Breast epithelium (tissue), 4 donors: Measurements from ENCODE around the gene ADAMTS2. TPM values are rescaled to one million over a fixed set of nuclear protein-coding genes. Genes with fewer than 3 reads are reported as not detected.

ENCODE experiments used
- DNase-seq, 2 donors: peaks; one replicate each; pipeline ENCODE4 v3.0.0-alpha.2; 2019; ENCODE audit warnings: low spot score in 2 of 2
- H3K27ac ChIP-seq, 2 donors: fragments of 200-600 bp; sonication (generic) in 1 of 2; one replicate each; pipeline ENCODE4 v1.5.1; 2016 to 2019; ENCODE audit warnings: mild to moderate bottlenecking in 1 of 2
- H3K27me3 ChIP-seq, 2 donors: fragments of 200-600 bp; sonication (generic) in 1 of 2; one replicate each; pipeline versions ENCODE4 v1.5.1 to v1.6.0; 2017 to 2019; ENCODE audit warnings: control low read depth in 1 of 2, mild to moderate bottlenecking in 1 of 2
- H3K36me3 ChIP-seq: fragments of 200-600 bp; one replicate; pipeline ENCODE4 v1.5.1; 2019
- H3K4me1 ChIP-seq, 2 donors: fragments of 200-600 bp; sonication (generic); one replicate each; pipeline ENCODE4 v1.5.1; 2016 to 2019; ENCODE audit warnings: control low read depth in 1 of 2
- H3K4me3 ChIP-seq, 3 donors: fragments of 200-600 bp; sonication (generic); 1 replicate in 2 of 3; 2 replicates in 1 of 3; pipeline ENCODE4 v1.5.1; 2016 to 2019; ENCODE audit warnings: mild to moderate bottlenecking in 3 of 3, moderate library complexity in 2 of 3
- H3K9me3 ChIP-seq, 2 donors: fragments of 200-600 bp; sonication (generic) in 1 of 2; one replicate each; pipeline ENCODE4 v1.5.1; 2016 to 2019; ENCODE audit warnings: control low read depth in 1 of 2
- CTCF ChIP-seq, 3 donors: fragments of 450-650 bp; IDR thresholded peaks; one replicate each; pipeline ENCODE4 v1.5.1; 2016 to 2017; ENCODE audit warnings: antibody characterized with exemption in 3 of 3, mild to moderate bottlenecking in 3 of 3, moderate library complexity in 3 of 3
- POLR2A ChIP-seq: fragments of 450-650 bp; IDR thresholded peaks from one replicate; pipeline ENCODE4 v1.6.1; 2016; ENCODE audit warnings: antibody characterized with exemption, mild to moderate bottlenecking, moderate library complexity
- POLR2AphosphoS5 ChIP-seq, 3 donors: sonication (generic); formaldehyde crosslinking; IDR thresholded peaks; one replicate each; pipeline ENCODE4 v1.6.1; 2017; ENCODE audit warnings: antibody characterized with exemption in 3 of 3
- intact Hi-C: fragments of 100-400 bp; cut with DNase I; formaldehyde crosslinking; loops from one replicate; pipeline ENCODE4 v1.15.1; 2023; ENCODE audit warnings: low total_unique reads
- total RNA-seq, 3 donors: library from RNA; depleted of rRNA; stranded (reverse); fragments of >200 nt; gene quantifications; one replicate each; pipeline ENCODE4 v1.1.0, GENCODE V29; 2016

ADAMTS2 gene
- total RNA-seq, 3 donors from 2014 or later: 11.3 to 51.8 (median 19.7) TPM

- Histone ChIP-seq H3K27ac (no peak overlapping the region), H3K9me3 (peaks cover 7 to 11% of the 10 kb centered on the region in 2 donors), H3K36me3 (no peaks in the 10 kb centered on the region), H3K27me3 (no peaks in the 10 kb centered on the region), H3K4me3 (no peak overlapping the region), H3K4me1 (no peaks in the 10 kb centered on the region)
- peak in 1 of 2 donors; percentile 45 for DNase-seq
- TF ChIP-seq POLR2AphosphoS5 (IDR thresholded peaks at IDR 0.05) (no peak), POLR2A (no peak), CTCF (IDR thresholded peaks at IDR 0.05) (no peak)
- intact Hi-C loops: no loop called here
Measured at GRCh38 chr5:179126506-179126991, 218.7 kb downstream of the ADAMTS2 start.

GRCh38 chr5:179125789-179126505 is 219.3 kb downstream of the ADAMTS2 start:
- no peak overlapping the region for H3K4me3 ChIP-seq
- peak in 1 of 2 donors; percentile 42 for DNase-seq
- H3K36me3 ChIP-seq: no peaks in the 10 kb centered on the region
- TF ChIP-seq CTCF (IDR thresholded peaks at IDR 0.05): no peak
- TF ChIP-seq POLR2A: no peak
- TF ChIP-seq POLR2AphosphoS5 (IDR thresholded peaks at IDR 0.05): no peak
- intact Hi-C loops: no loop called here
- peaks cover 13 to 15% of the 10 kb centered on the region in 2 donors for H3K9me3 ChIP-seq
- H3K4me1 ChIP-seq: no peaks in the 10 kb centered on the region
- no peak overlapping the region for H3K27ac ChIP-seq
- H3K27me3 ChIP-seq: no peaks in the 10 kb centered on the region

GRCh38 chr5:179124853-179125788 is 220.1 kb downstream of the ADAMTS2 start:
- Histone ChIP-seq H3K4me1 (no peaks in the 10 kb centered on the region), H3K36me3 (no peaks in the 10 kb centered on the region), H3K27me3 (no peaks in the 10 kb centered on the region), H3K9me3 (peaks cover 15 to 22% of the 10 kb centered on the region in 2 donors), H3K27ac (no peak overlapping the region), H3K4me3 (no peak overlapping the region)
- peak in 1 of 2 donors; percentile 46 for DNase-seq
- intact Hi-C loops: no loop called here
- TF ChIP-seq POLR2AphosphoS5 (IDR thresholded peaks at IDR 0.05) (no peak), POLR2A (no peak), CTCF (IDR thresholded peaks at IDR 0.05) (no peak)

- TF ChIP-seq POLR2AphosphoS5 (IDR thresholded peaks at IDR 0.05): no peak
- TF ChIP-seq CTCF (IDR thresholded peaks at IDR 0.05): no peak
- no peak for TF ChIP-seq POLR2A
- no peaks in the 10 kb centered on the region for H3K36me3 ChIP-seq
- H3K27me3 ChIP-seq: no peaks in the 10 kb centered on the region
- intact Hi-C loops: no loop called here
- H3K27ac ChIP-seq: no peak overlapping the region
- H3K4me1 ChIP-seq: no peaks in the 10 kb centered on the region
- no peak overlapping the region for H3K4me3 ChIP-seq
- peaks cover 15 to 26% of the 10 kb centered on the region in 2 donors for H3K9me3 ChIP-seq
- DNase-seq: peak in 1 of 2 donors; percentile 45
Measured at GRCh38 chr5:179124273-179124852, 220.9 kb downstream of the ADAMTS2 start.
